Naive B cell (primary cell): ENCODE results near the gene GPT2. TPM values are rescaled to one million over a fixed set of nuclear protein-coding genes. Genes with fewer than 3 reads are reported as not detected.

Source experiments
- polyA plus RNA-seq, 6 donors: library from polyadenylated mRNA; unstranded; fragments of 300-500 nt; fragmentation: Illumina TruSeq; gene quantifications; one replicate each; pipeline ENCODE4 v1.2.3, GENCODE V29; 2021; ENCODE audit warnings: low read depth in 6 of 6

Gene GPT2
- polyA plus RNA-seq, 6 donors from 2014 or later = 1.4 to 3.5 (median 1.8) TPM

Other genes with a start within 250 kb of the GPT2 start
- 100 to 1,000 TPM in 1 of 6 donors, 10 to 100 TPM in 5; 74.1 to 105 (median 95.4) TPM for gene VPS35, start 195.2 kb upstream of the GPT2 start, polyA plus RNA-seq
- 1 to 10 TPM in 5 of 6 donors, under 1 TPM in 1; 0.71 to 7.8 (median 1.5) TPM for gene ORC6, start 194.7 kb upstream of the GPT2 start, polyA plus RNA-seq
- not detected for gene MYLK3, start 136.0 kb upstream of the GPT2 start, polyA plus RNA-seq
- 10 to 100 TPM in 5 of 6 donors, 1 to 10 TPM in 1; 9.2 to 13.9 (median 11.9) TPM for gene C16orf87, start 53.2 kb upstream of the GPT2 start, polyA plus RNA-seq
- 10 to 100 TPM; 43.2 to 80.8 (median 63.3) TPM for gene DNAJA2, start 89.3 kb downstream of the GPT2 start, polyA plus RNA-seq